Epithelial cell of proximal tubule (primary cell): Measurements from ENCODE around the gene ZC3H14. TPM values are rescaled to one million over a fixed set of nuclear protein-coding genes. Genes with fewer than 3 reads are reported as not detected.

Source experiments
- DNase-seq: peaks from one replicate; pipeline ENCODE4 v3.0.0-alpha.2; 2011; ENCODE audit warnings: low read depth
- H3K4me3 ChIP-seq: 2 replicates; pipeline ENCODE4 v1.5.1; 2011; ENCODE audit warnings: low read depth, mild to moderate bottlenecking, low read length
- total RNA-seq: library from RNA; depleted of rRNA; stranded (reverse); fragments of >200 nt; gene quantifications from 2 replicates; pipeline ENCODE4 v1.2.3, GENCODE V29; 2015
- TF ChIP-seq, protein P1 (sequence below): conservative IDR thresholded peaks from 2 replicates; pipeline ENCODE4 v1.5.1; 2012; ENCODE audit warnings: low read depth, mild to moderate bottlenecking, low read length

Gene ZC3H14
- total RNA-seq, 1 donor from 2014 or later = 55.1 TPM

DNA sequence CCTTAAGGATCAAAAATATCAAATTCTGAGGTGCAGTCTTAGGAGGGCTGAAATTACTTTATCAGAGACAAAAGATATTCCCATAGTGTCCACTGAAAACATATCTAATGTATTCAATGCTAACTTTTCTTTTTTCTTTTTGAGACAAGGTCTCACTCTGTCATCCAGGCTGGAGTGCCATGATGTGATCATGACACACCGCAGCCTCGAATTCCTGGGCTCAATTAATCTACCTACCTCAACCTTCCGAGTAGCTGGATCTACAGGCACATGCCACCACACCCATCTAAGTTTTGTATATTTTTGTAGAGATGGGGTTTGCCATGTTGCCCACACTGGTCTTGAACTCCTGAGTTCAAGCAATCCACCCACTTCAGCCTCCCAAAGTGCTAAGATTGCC lies 68.3 kb downstream of the ZC3H14 start:
- no peak overlapping the region for H3K4me3 ChIP-seq
- DNase-seq = no peak
- TF ChIP-seq, protein P1, sequence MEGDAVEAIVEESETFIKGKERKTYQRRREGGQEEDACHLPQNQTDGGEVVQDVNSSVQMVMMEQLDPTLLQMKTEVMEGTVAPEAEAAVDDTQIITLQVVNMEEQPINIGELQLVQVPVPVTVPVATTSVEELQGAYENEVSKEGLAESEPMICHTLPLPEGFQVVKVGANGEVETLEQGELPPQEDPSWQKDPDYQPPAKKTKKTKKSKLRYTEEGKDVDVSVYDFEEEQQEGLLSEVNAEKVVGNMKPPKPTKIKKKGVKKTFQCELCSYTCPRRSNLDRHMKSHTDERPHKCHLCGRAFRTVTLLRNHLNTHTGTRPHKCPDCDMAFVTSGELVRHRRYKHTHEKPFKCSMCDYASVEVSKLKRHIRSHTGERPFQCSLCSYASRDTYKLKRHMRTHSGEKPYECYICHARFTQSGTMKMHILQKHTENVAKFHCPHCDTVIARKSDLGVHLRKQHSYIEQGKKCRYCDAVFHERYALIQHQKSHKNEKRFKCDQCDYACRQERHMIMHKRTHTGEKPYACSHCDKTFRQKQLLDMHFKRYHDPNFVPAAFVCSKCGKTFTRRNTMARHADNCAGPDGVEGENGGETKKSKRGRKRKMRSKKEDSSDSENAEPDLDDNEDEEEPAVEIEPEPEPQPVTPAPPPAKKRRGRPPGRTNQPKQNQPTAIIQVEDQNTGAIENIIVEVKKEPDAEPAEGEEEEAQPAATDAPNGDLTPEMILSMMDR = no peak

DNA sequence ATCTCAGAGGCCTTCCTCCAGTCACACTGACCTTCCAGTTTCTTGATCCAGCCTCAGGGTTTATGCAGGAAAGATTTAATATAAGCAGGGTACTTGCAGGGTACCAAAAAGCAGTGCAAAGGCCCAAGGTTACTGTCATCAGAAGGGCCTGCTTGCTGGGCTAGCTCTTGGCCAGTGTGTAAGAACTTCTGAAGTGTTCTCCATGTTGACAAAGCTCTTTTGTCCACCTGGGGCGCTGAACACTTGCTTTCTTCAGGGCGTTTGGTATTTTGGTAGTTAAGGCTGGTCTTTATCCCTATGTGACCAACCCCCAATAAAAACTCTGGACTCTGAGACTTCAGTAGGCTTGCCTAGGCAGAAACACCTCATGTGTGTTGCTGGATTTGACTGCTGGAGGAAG lies 69.7 kb downstream of the ZC3H14 start:
- no peak for DNase-seq
- H3K4me3 ChIP-seq = no peak overlapping the region
- TF ChIP-seq, protein P1 = no peak

DNA sequence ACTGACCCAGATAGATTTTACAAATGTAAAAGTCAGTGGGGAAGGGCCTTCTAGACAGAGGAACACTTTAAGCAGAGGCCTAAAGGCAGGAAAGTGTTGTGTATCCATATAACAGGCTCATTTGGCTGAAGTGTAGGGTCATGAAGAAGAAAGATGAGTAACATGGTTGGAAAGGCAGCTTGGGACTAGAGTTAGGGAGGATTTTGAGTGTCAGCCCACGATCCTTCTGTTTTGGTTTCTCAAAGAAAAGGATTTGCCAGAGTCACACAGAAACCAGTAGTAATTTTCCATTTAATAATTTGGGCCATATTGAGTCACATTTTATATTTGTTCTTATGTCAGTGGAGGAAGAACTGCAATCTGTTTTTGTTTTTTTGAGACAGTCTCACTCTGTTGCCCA lies 76.4 kb downstream of the ZC3H14 start:
- no peak overlapping the region for H3K4me3 ChIP-seq
- no peak for DNase-seq
- TF ChIP-seq, protein P1 = no peak

DNA sequence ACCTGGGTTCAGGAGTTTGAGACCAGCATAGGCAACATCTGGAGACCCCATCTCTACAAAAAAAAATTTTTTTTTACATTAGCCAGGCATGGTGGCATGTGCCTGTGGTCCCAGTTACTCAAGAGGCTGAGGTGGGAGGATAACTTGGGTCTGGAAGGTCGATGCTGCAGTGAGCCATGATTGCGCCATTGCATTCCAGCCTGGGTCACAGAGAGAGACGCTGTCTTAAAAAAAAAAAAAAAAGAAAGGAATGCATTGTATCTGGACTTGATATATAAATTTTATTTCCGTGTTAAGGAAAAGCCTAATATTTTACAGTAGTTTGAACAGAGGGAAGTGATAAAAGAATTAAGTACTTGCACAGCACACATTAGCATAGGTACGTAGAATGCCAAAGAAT lies 97.2 kb downstream of the ZC3H14 start:
- no peak for DNase-seq
- no peak overlapping the region for H3K4me3 ChIP-seq
- TF ChIP-seq, protein P1 = no peak

DNA sequence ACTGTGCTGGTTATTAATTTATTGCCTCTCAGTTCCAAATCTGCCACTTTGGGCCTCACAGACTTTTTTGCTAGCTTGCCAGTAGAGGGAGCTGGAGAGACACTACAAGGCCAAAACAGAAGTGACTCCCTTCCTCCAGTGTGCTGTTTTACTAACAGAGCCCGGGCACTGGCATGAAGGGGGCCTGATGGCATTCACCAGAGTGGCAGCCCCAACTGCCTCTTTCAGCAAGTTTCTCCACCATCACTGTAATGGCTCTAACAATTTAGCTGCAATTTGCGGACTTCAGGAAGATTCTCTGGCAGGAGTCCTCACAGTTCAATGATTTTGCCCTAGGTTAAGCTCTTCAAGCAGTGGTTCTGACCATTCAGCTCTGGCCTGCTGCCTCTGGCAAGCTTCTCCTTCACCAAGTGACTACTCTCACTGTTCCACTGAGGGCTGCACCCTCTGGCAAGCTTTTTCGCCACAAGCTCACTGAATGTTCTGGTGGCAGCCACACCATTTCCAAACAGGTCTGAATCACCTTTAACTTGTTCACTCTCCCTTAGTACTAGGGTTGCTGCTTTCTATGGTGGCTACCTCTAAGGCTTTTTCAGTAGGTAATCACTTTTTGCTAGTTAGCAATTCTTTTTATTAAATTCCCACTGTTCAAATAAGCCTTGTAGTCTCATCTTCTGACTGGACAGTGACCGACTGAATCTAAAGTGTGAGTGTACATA lies 104.9 kb downstream of the ZC3H14 start:
- TF ChIP-seq, protein P1 = peak; percentile 98
- DNase-seq = peak; percentile 50
- peak overlapping the region; percentile 28 for H3K4me3 ChIP-seq

DNA sequence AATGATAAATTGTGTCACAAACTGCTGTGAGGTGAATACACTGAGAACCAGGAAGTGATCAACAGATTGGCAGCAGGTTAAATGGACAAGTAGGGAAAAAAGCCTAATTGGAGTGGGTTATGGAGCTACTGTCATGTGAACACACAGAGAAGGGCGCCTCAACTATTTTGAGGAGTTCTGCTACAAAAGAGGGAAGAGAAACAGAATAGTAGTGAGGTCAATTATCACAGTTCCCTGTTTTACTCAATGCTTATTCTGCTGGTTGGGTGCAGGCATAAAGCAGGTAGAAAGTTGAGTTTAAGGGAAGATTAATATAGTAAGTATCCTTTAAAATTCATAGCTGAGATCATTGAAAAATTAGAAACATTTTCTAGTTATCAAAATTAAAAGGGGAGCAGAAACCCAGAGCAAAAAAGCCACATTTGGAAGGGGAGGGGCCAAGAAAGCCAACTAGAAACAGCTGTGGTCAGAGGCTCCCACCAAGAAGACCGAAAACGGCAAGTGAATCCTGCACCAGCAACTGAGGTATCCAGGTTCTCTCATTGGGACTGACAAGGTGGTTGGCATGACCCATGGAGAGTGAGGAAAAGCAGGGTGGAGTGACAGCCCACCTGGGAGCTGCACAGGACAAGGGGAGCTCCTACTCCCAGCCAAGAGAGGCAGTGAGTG lies 105.7 kb downstream of the ZC3H14 start:
- TF ChIP-seq, protein P1 = no peak
- DNase-seq = no peak
- no peak overlapping the region for H3K4me3 ChIP-seq
